Activated T-cell treated with anti-CD3 and anti-CD28 coated beads, Interleukin-2, amount 50 U/mL, for 4 hours (primary cell): ENCODE results near the gene RNF32. TPM values are rescaled to one million over a fixed set of nuclear protein-coding genes. Genes with fewer than 3 reads are reported as not detected.

Source experiments
- ATAC-seq, 2 donors: fragments of 200-7000 bp; cut with Tn5 transposase; one replicate each; pipeline ENCODE4 v1.10.0; 2021
- DNase-seq: peaks from one replicate; pipeline ENCODE4 v3.0.0-alpha.2; 2020
- H3K27me3 Mint-ChIP-seq: one replicate; pipeline ENCODE4 v1.8.0; 2021; ENCODE audit warnings: low read depth, mixed read lengths
- H3K36me3 Mint-ChIP-seq: one replicate; pipeline ENCODE4 v1.8.0; 2022; ENCODE audit warnings: mixed read lengths; ENCODE audit not compliant: insufficient read depth
- H3K4me1 Mint-ChIP-seq: one replicate; pipeline ENCODE4 v1.8.0; 2021; ENCODE audit warnings: low read depth, mixed read lengths
- H3K4me3 Mint-ChIP-seq: one replicate; pipeline ENCODE4 v1.8.0; 2021; ENCODE audit warnings: mild to moderate bottlenecking, moderate library complexity, mixed read lengths
- H3K9me3 Mint-ChIP-seq: one replicate; pipeline ENCODE4 v1.8.0; 2021; ENCODE audit warnings: mixed read lengths
- total RNA-seq, 3 donors: library from RNA; stranded (reverse); gene quantifications; one replicate each; pipeline ENCODE4 v1.2.1, GENCODE V29; 2021

Gene RNF32
- total RNA-seq, 3 donors from 2014 or later = 0.13 to 0.43 (median 0.24) TPM

DNA sequence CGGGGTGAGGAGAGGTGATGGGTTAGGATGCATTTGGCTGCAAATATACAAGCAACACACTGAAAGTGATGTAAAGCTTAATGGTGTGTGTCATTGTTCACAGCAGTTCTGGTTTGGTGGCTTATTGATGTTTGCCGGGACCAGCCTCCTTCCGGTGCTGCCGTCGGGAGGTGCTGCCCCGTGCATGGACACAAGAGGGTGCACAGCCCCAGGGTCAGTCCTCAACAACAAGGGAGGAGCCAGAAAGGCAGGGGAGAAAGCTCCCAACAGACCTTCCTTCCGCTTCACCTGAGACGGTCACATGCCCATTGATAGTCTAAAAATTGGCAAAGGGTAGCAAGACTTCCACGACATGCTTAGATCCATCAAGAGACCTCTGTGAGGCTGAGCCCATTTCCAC lies 9.5 kb downstream of the RNF32 start:
- DNase-seq = no peak
- ATAC-seq = no peak

DNA sequence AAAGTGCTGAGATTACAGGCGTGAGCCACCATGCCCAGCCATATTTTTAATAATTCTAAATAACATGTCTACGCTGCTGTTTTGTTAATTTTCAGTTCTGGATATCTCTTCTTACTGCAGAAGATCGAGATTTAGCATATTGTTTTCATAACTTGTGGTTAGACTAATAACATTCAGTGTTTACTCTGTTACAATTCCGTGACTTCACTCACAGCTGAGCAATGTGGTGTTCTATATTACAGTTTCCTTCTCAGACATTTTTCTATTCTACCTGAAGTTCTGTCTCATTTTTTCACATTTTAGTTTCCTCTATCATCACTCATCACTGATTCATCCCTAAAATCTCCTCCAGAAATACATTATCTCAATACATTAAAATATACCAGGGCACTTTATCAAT lies 10.9 kb downstream of the RNF32 start:
- Mint-ChIP-seq H3K4me3 (no peak overlapping the region), H3K36me3 (no peaks in the 10 kb centered on the region), H3K9me3 (no peaks in the 10 kb centered on the region), H3K27me3 (peaks cover 49% of the 10 kb centered on the region), H3K4me1 (no peaks in the 10 kb centered on the region)
- no peak for ATAC-seq
- no peak for DNase-seq

More for the DNA sequence above, 9.5 kb downstream of the RNF32 start:
- Mint-ChIP-seq H3K4me1 (no peaks in the 10 kb centered on the region), H3K36me3 (no peaks in the 10 kb centered on the region), H3K27me3 (peaks cover 49% of the 10 kb centered on the region), H3K4me3 (no peak overlapping the region), H3K9me3 (no peaks in the 10 kb centered on the region)

DNA sequence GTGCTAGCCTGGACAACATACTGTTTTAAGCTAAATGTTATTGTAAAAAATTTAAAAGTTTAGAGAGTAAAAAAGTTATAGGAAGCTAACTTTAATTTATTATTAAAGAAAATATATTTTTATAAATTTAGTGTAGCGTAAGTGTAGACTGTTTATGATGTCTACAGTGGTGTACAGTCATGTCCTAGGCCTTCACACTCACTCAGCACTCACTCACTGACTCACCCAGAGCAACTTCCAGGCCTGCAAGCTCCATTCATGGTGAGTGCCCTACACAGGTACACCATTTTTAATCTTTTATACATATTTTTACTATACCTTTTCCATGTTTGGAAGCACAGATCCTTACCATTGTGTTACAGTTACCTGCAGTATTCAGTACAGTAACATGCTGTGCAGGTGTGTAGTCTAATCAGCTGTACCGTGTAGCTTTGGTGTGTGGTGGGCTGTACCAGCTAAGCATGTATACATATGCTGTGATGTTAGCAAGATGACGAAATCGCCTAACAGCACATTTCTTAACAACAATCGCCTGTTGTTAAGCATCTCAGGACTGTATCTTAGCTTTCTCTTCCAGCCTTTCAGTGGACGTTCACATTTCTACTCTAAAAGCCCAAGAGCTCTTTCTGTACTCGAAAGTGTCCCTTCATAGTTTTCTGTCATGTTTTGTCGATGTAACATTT lies 12.5 kb downstream of the RNF32 start:
- DNase-seq (no peak), ATAC-seq (no peak)
- H3K4me3 Mint-ChIP-seq = no peak overlapping the region
- peaks cover 42% of the 10 kb centered on the region for H3K27me3 Mint-ChIP-seq
- no peaks in the 10 kb centered on the region for H3K36me3 Mint-ChIP-seq
- no peaks in the 10 kb centered on the region for H3K4me1 Mint-ChIP-seq
- no peaks in the 10 kb centered on the region for H3K9me3 Mint-ChIP-seq

DNA sequence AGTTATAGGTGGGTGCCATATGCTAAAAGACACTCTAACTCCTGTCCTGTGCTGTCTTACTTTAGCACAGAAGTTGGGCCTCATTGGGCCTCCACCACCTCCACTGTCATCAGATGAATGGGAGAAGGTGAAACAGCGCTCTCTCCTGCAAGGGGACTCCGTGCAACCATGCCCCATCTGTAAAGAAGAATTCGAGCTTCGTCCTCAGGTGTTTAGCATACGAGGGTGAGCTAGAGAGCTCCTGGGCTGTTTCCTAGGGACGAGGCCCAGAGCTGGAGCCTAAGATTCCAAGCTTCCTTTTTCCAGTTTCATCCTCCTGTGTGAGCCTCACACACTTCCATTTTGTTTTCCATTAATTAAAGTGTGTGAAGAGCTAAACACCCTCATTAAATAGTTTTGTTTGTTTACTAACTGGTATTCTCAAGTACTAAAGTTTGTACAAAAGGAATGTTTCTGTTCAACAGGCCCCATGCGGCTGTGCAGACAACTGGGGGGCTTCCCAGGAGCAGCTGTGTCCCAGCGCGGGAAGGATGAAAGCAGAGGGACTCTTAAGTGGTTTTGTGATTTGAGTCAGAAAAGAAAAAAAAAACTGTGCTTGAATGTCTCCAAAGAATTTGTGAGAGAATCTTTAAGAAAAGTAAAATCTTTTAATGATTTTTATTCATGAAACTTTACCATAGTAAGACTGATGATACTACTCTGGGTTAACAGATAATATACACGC lies 14.1 kb downstream of the RNF32 start:
- H3K4me3 Mint-ChIP-seq = no peak overlapping the region
- no peaks in the 10 kb centered on the region for H3K4me1 Mint-ChIP-seq
- H3K9me3 Mint-ChIP-seq = no peaks in the 10 kb centered on the region
- ATAC-seq = no peak
- DNase-seq = no peak
- no peaks in the 10 kb centered on the region for H3K36me3 Mint-ChIP-seq
- H3K27me3 Mint-ChIP-seq = peaks cover 30% of the 10 kb centered on the region

DNA sequence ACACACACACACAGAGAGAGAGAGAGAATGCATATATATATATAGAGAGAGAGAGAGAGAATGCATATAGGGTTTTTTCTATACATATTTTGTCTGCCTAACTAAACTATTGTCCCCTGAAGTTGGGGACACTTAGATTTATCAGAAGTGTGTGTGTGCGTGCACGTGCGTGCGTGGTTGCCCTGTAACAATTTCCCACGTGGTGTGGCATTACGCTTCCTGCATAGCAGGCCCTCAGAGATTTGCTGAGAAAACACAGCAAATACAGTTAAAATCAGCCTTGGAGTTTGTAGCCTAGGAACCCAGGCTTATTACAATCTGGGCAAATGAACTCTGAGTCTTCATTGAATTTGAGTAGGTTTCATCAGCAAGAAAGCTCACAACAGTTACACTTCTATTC lies 14.7 kb downstream of the RNF32 start:
- Mint-ChIP-seq H3K4me1 (no peaks in the 10 kb centered on the region), H3K36me3 (no peaks in the 10 kb centered on the region), H3K27me3 (peaks cover 24% of the 10 kb centered on the region), H3K4me3 (no peak overlapping the region), H3K9me3 (no peaks in the 10 kb centered on the region)
- no peak for DNase-seq
- no peak for ATAC-seq

DNA sequence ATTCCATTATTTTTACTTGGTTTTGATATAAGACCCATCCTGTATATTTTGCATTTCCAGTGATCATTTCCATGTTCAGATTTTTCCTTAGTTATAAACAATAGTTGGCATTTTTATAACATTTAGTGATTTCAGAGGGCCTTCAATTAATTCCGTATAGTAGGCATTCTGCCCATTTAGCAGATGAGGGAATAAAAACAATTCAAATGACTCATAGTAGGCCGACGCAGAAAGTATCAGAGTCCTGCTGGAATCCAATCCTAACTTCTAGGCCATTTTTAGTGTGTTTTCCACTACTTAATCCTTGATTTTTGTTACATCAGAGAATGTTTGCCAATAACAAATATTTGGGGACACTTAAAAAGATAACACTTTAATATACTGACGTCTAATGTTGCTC lies 15.4 kb downstream of the RNF32 start:
- Mint-ChIP-seq H3K36me3 (no peaks in the 10 kb centered on the region), H3K27me3 (peaks cover 17% of the 10 kb centered on the region), H3K4me1 (no peaks in the 10 kb centered on the region), H3K4me3 (no peak overlapping the region), H3K9me3 (no peaks in the 10 kb centered on the region)
- DNase-seq = no peak
- no peak for ATAC-seq

DNA sequence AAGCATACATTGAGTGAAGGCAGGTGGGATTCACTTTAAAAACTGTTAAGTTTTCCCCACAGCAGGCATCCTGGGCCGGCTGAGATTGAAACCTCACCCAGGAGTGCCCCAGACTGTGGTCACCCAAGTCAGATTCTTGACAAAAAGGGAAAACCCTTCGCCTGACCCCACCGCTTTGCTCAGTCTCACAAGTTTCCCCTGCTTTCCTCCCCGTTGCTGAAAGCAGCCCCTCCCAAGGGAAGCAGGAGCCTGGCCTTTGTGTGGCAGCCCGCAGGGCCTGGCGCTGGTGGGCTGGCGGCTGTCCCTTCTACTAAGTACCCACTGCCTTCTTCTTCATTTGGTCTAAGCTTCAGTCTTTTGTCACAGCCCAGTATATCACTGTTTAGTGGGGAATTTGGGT lies 16.0 kb downstream of the RNF32 start:
- peaks cover 14% of the 10 kb centered on the region for H3K27me3 Mint-ChIP-seq
- no peak for ATAC-seq
- no peaks in the 10 kb centered on the region for H3K9me3 Mint-ChIP-seq
- no peaks in the 10 kb centered on the region for H3K4me1 Mint-ChIP-seq
- H3K4me3 Mint-ChIP-seq = no peak overlapping the region
- no peaks in the 10 kb centered on the region for H3K36me3 Mint-ChIP-seq
- no peak for DNase-seq

- no peak overlapping the region for H3K4me3 Mint-ChIP-seq
- no peaks in the 10 kb centered on the region for H3K4me1 Mint-ChIP-seq
- no peaks in the 10 kb centered on the region for H3K9me3 Mint-ChIP-seq
- H3K27me3 Mint-ChIP-seq = peaks cover 7% of the 10 kb centered on the region
- ATAC-seq = no peak
- no peaks in the 10 kb centered on the region for H3K36me3 Mint-ChIP-seq
- DNase-seq = no peak
Measured at GRCh38 chr7:156657681-156658080, 17.1 kb downstream of the RNF32 start.

DNA sequence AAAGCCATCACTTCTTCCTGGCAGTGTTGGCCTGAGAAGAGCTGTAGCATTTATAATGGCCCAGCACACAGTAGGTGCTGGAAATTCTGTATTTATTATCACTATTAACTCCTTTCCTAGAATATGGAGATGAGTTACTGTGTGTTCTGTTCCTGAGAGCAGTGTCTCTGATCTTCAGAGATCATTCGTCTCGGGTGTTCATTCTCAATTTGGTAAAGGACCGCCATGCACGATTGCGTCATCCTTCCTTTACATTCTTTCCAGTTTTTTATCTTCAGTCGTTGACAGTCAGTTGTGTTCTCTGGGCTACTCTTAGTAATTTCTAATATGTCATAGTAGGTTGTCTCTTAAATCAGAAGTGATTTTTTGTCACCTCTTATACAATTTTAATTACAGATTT lies 18.6 kb downstream of the RNF32 start:
- Mint-ChIP-seq H3K9me3 (no peaks in the 10 kb centered on the region), H3K4me1 (no peaks in the 10 kb centered on the region), H3K4me3 (no peak overlapping the region), H3K27me3 (no peaks in the 10 kb centered on the region), H3K36me3 (no peaks in the 10 kb centered on the region)
- DNase-seq (no peak), ATAC-seq (no peak)

DNA sequence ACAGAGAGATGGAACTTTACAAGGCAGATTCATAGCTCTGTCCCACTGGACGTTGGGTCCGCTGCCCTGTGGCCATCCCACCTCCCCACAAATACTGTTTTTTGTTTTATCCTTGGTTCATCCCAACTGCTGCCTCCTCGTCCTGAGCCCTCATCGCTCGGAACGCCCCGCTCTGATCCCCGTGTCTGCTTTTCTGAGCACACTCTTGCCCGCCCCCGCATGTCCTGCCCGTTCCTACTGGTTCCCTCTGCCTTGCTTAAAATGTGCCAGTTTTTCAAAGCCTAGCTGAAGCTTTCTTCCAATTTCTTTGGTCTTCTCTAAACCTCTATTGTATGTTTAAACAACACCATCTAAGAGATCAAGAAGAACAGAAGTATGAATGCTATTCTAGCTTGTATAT lies 19.4 kb downstream of the RNF32 start:
- Mint-ChIP-seq H3K9me3 (no peaks in the 10 kb centered on the region), H3K4me1 (no peaks in the 10 kb centered on the region), H3K36me3 (no peaks in the 10 kb centered on the region), H3K27me3 (no peaks in the 10 kb centered on the region), H3K4me3 (no peak overlapping the region)
- DNase-seq (no peak), ATAC-seq (no peak)

GRCh38 chr7:156661637-156662036 lies 21.1 kb downstream of the RNF32 start:
- Mint-ChIP-seq H3K9me3 (no peaks in the 10 kb centered on the region), H3K27me3 (no peaks in the 10 kb centered on the region), H3K4me3 (no peak overlapping the region)

GRCh38 chr7:156662277-156662676 lies 21.7 kb downstream of the RNF32 start:
- DNase-seq (no peak), ATAC-seq (no peak)
- H3K36me3 Mint-ChIP-seq = no peaks in the 10 kb centered on the region
- H3K9me3 Mint-ChIP-seq = no peaks in the 10 kb centered on the region
- no peak overlapping the region for H3K4me3 Mint-ChIP-seq
- no peaks in the 10 kb centered on the region for H3K4me1 Mint-ChIP-seq
- no peaks in the 10 kb centered on the region for H3K27me3 Mint-ChIP-seq

More at GRCh38 chr7:156661637-156662036, 21.1 kb downstream of the RNF32 start:
- Mint-ChIP-seq H3K36me3 (no peaks in the 10 kb centered on the region), H3K4me1 (no peaks in the 10 kb centered on the region)
- no peak for ATAC-seq
- no peak for DNase-seq

GRCh38 chr7:156665101-156665500 lies 24.5 kb downstream of the RNF32 start:
- Mint-ChIP-seq H3K4me1 (no peaks in the 10 kb centered on the region), H3K9me3 (no peaks in the 10 kb centered on the region), H3K36me3 (peaks cover 6% of the 10 kb centered on the region), H3K4me3 (no peak overlapping the region), H3K27me3 (no peaks in the 10 kb centered on the region)
- no peak for DNase-seq
- ATAC-seq = no peak

DNA sequence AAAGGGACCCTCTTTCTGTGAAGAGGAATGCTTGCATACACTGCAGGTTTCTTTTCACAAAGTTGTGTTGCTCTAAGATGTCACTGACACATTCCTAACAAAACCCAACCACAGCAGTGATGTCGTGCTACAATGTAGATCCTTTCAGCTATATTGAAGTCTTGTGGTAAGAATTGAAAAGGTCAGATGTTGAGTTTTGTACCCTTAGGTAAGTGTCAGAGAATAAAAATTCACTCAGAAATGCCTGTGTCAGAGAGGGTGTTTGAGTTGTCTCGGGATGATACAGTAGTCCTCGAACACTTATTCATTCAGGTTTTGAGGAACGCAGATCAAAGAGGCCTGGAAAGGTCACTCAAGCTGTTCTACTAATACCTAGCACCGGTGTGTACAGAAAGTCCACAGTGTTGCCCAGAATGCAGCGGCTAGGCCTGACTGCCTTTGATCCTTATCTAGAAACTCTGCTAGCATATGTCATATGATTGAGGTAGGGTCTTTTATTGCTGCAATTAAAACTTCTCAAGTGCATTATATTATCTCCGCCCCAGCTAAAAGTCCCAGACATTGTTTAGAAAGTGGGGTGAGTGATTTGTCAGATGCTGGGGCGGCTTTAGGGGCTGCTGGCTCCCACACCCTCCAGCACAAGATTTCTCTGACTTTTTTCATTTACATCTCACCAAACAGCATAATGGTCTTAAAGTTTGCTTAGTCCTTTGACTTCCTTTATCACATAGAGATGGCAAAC lies 26.0 kb downstream of the RNF32 start:
- Mint-ChIP-seq H3K36me3 (peaks cover 9% of the 10 kb centered on the region), H3K4me3 (no peak overlapping the region), H3K27me3 (no peaks in the 10 kb centered on the region), H3K4me1 (no peaks in the 10 kb centered on the region), H3K9me3 (no peaks in the 10 kb centered on the region)
- no peak for DNase-seq
- no peak for ATAC-seq

- H3K9me3 Mint-ChIP-seq = no peaks in the 10 kb centered on the region
- DNase-seq (no peak), ATAC-seq (no peak)
- H3K27me3 Mint-ChIP-seq = no peaks in the 10 kb centered on the region
- peaks cover 9% of the 10 kb centered on the region for H3K36me3 Mint-ChIP-seq
- H3K4me1 Mint-ChIP-seq = no peaks in the 10 kb centered on the region
- no peak overlapping the region for H3K4me3 Mint-ChIP-seq
Measured at GRCh38 chr7:156667110-156667426, 26.5 kb downstream of the RNF32 start.
